OCI-LY1 (cell line): Measurements from ENCODE around the gene CNIH2.
A peak's percentile ranks its signal among the peaks of the same experiment; 100 is the strongest.

Source experiments
- H2AFZ ChIP-seq: fragments of 200-600 bp; sonication (generic), shearing (Covaris generic); 2 replicates; pipeline ENCODE4 v1.6.0; 2014; ENCODE audit warnings: antibody characterized with exemption, mild to moderate bottlenecking, low read length
- H3F3A ChIP-seq: fragments of 200-600 bp; sonication (generic), shearing (Covaris generic); 2 replicates; pipeline ENCODE4 v1.6.0; 2014; ENCODE audit warnings: mild to moderate bottlenecking, antibody characterized with exemption, low read length, moderate library complexity; ENCODE audit not compliant: insufficient read depth
- H3K27ac ChIP-seq: fragments of 200-600 bp; sonication (generic); 2 replicates; pipeline ENCODE4 v1.5.1; 2014; ENCODE audit warnings: low read length, mixed run types, mild to moderate bottlenecking, low read depth; ENCODE audit not compliant: poor library complexity, severe bottlenecking
- H3K27me3 ChIP-seq: fragments of 200-600 bp; sonication (generic); 2 replicates; pipeline ENCODE4 v1.6.0; 2014; ENCODE audit warnings: antibody characterized with exemption, mild to moderate bottlenecking, low read length, moderate library complexity; ENCODE audit not compliant: insufficient read depth
- H3K36me3 ChIP-seq: fragments of 200-600 bp; sonication (generic); 2 replicates; pipeline ENCODE4 v1.6.1; 2014; ENCODE audit warnings: mild to moderate bottlenecking, antibody characterized with exemption, low read length, moderate library complexity, mixed read lengths; ENCODE audit not compliant: insufficient read depth
- H3K4me1 ChIP-seq: fragments of 200-600 bp; sonication (generic); 2 replicates; pipeline ENCODE4 v1.5.1; 2014; ENCODE audit warnings: mild to moderate bottlenecking, low read length, moderate library complexity; ENCODE audit not compliant: insufficient read depth, severe bottlenecking
- H3K4me2 ChIP-seq: fragments of 200-600 bp; sonication (generic), shearing (Covaris generic); 2 replicates; pipeline ENCODE4 v1.6.1; 2014; ENCODE audit warnings: low read length
- H3K4me3 ChIP-seq: fragments of 200-600 bp; sonication (generic); 2 replicates; pipeline ENCODE4 v1.5.1; 2014; ENCODE audit warnings: low read length, low read depth, mild to moderate bottlenecking, mixed read lengths; ENCODE audit not compliant: poor library complexity, severe bottlenecking
- H3K79me2 ChIP-seq: fragments of 200-600 bp; shearing (Covaris generic); 2 replicates; pipeline ENCODE4 v1.6.1; 2016; ENCODE audit warnings: mixed run types, low read length, mixed read lengths; ENCODE audit not compliant: insufficient read depth
- H3K9ac ChIP-seq: fragments of 200-600 bp; sonication (generic), shearing (Covaris generic); 2 replicates; pipeline ENCODE4 v1.6.1; 2014; ENCODE audit warnings: mild to moderate bottlenecking, low read length, mixed read lengths
- H3K9me2 ChIP-seq: fragments of 200-600 bp; sonication (generic), shearing (Covaris generic); 2 replicates; pipeline ENCODE4 v1.6.1; 2014; ENCODE audit warnings: low read depth, mild to moderate bottlenecking, low read length, mixed read lengths
- H3K9me3 ChIP-seq: fragments of 200-600 bp; shearing (Covaris generic); 2 replicates; pipeline ENCODE4 v1.6.1; 2014; ENCODE audit warnings: low read length, mixed read lengths
- H4K20me1 ChIP-seq: fragments of 200-600 bp; sonication (generic), shearing (Covaris generic); 2 replicates; pipeline ENCODE4 v1.6.0; 2016; ENCODE audit warnings: mild to moderate bottlenecking, low read length; ENCODE audit not compliant: insufficient read depth
- CTCF ChIP-seq: fragments of 200-600 bp; sonication (generic), shearing (Covaris generic); IDR thresholded peaks from 2 replicates; pipeline ENCODE4 v1.5.1; 2017; ENCODE audit warnings: mild to moderate bottlenecking, antibody characterized with exemption, low read length, moderate library complexity, mixed read lengths
- EZH2 ChIP-seq: fragments of 200-600 bp; sonication (generic), shearing (Covaris generic); IDR thresholded peaks from 2 replicates; pipeline ENCODE4 v1.8.0; 2017; ENCODE audit warnings: borderline replicate concordance, mixed run types, mild to moderate bottlenecking, antibody characterized with exemption, low read length, moderate library complexity, mixed read lengths

CNIH2 gene

GRCh38 chr11:66332371-66333219, 54.6 kb downstream of the CNIH2 start:
- peaks cover 9% of the 10 kb centered on the region; the same call in 1 of the 2 replicates for H3K36me3 ChIP-seq
- H3K4me3 ChIP-seq, result no peak overlapping the region
- H3K79me2 ChIP-seq, result no peaks in the 10 kb centered on the region
- no peak overlapping the region for H3K9ac ChIP-seq
- H3K4me2 ChIP-seq, result no peak overlapping the region
- no peak overlapping the region for H3K27ac ChIP-seq
- no peaks in the 10 kb centered on the region for H3F3A ChIP-seq
- H3K4me1 ChIP-seq, result peaks cover 11% of the 10 kb centered on the region
- no peaks in the 10 kb centered on the region for H3K9me2 ChIP-seq
- peaks cover 8% of the 10 kb centered on the region for H3K27me3 ChIP-seq
- no peaks in the 10 kb centered on the region for H3K9me3 ChIP-seq
- no peaks in the 10 kb centered on the region for H4K20me1 ChIP-seq
- H2AFZ ChIP-seq, result no peak overlapping the region
- TF ChIP-seq CTCF (no peak), EZH2 (no peak)

- H4K20me1 ChIP-seq, result no peaks in the 10 kb centered on the region
- H3K27me3 ChIP-seq, result peaks cover 8% of the 10 kb centered on the region
- no peak overlapping the region for H3K27ac ChIP-seq
- H3K79me2 ChIP-seq, result no peaks in the 10 kb centered on the region
- H3K4me1 ChIP-seq, result peaks cover 5% of the 10 kb centered on the region
- no peak overlapping the region for H2AFZ ChIP-seq
- H3K9me3 ChIP-seq, result no peaks in the 10 kb centered on the region
- no peaks in the 10 kb centered on the region for H3F3A ChIP-seq
- no peak overlapping the region for H3K9ac ChIP-seq
- no peak overlapping the region for H3K4me2 ChIP-seq
- no peaks in the 10 kb centered on the region for H3K9me2 ChIP-seq
- no peak for TF ChIP-seq EZH2
- TF ChIP-seq CTCF, result peak; percentile 16; the same call in 1 of the 2 replicates
- H3K4me3 ChIP-seq, result no peak overlapping the region
- H3K36me3 ChIP-seq, result peaks cover 16% of the 10 kb centered on the region
These were observed 55.4 kb downstream of the CNIH2 start for GRCh38 chr11:66333220-66333877.
